RPMI7951 (cell line): ENCODE results near the gene GALR3. TPM values are rescaled to one million over a fixed set of nuclear protein-coding genes. Genes with fewer than 3 reads are reported as not detected.

Experiments used
- DNase-seq: peaks from one replicate; pipeline ENCODE4 v3.0.0-alpha.2; 2012; ENCODE audit warnings: low read depth
- total RNA-seq: library from RNA; depleted of rRNA; stranded (reverse); fragments of >200 nt; shearing (Covaris generic); gene quantifications from 2 replicates; pipeline ENCODE4 v1.2.3, GENCODE V29; 2014

Gene GALR3
- total RNA-seq, 1 experiment from 2014 or later: not detected

DNA sequence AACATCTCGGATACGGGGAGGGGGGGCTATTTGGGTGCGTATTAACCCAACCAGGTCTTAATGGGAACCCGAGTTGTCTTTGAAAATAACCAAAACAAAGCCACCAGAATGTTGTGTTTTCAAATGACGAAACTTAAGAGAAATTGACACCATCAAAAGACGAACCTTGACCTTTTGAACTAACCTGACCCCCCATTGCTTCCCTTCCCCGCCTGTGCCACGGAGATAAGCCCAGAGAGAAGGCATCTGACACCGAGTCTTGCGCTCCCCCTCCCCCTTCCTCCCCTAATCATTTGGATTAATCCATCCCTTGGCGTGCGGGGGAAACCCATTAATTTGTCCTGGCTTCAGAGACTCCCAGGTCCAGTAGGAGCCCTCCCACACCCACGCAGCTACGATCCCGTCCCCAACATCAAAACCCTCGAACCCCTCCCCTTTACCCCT lies 20.0 kb upstream of the GALR3 start:
- DNase-seq: no peak

- DNase-seq: no peak
Observed at GRCh38 chr22:37803639-37804351, 19.4 kb upstream of the GALR3 start.

DNA sequence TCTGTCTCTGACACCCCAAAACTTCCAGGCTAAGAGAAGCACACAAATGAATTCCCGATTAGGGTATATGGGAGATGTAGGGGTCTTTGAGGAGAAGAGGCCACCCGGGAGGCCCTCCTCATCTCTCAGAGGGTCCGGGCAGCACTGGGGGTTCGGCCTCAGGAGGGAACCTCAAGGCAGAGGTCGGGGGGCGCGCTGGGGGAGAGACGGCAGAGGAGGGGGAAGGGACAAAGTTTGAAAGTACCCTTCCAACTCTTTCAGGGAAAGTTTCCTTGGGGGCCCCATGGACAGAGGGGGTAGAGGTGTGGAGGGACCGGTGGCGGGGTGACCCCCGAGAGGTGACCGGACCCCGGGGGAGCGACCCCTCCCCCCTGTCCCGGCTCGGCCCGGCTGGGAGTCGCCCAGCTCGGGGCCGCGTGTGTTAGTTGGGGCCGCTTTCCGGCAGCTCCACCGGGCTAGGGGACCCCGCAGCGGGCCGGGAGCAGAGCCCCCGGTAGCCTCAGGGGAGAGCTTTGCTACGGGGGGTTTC lies 18.8 kb upstream of the GALR3 start:
- no peak for DNase-seq

GRCh38 chr22:37804881-37805809 lies 18.0 kb upstream of the GALR3 start:
- peak; percentile 84 for DNase-seq

DNA sequence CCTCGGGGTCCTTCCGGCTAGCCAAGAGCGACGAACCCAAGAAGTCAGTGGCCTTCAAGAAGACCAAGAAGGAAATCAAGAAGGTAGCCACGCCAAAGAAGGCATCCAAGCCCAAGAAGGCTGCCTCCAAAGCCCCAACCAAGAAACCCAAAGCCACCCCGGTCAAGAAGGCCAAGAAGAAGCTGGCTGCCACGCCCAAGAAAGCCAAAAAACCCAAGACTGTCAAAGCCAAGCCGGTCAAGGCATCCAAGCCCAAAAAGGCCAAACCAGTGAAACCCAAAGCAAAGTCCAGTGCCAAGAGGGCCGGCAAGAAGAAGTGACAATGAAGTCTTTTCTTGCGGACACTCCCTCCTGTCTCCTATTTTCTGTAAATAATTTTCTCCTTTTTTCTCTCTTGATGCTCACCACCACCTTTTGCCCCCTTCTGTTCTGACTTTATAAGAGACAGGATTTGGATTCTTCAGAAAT lies 17.3 kb upstream of the GALR3 start:
- no peak for DNase-seq

DNA sequence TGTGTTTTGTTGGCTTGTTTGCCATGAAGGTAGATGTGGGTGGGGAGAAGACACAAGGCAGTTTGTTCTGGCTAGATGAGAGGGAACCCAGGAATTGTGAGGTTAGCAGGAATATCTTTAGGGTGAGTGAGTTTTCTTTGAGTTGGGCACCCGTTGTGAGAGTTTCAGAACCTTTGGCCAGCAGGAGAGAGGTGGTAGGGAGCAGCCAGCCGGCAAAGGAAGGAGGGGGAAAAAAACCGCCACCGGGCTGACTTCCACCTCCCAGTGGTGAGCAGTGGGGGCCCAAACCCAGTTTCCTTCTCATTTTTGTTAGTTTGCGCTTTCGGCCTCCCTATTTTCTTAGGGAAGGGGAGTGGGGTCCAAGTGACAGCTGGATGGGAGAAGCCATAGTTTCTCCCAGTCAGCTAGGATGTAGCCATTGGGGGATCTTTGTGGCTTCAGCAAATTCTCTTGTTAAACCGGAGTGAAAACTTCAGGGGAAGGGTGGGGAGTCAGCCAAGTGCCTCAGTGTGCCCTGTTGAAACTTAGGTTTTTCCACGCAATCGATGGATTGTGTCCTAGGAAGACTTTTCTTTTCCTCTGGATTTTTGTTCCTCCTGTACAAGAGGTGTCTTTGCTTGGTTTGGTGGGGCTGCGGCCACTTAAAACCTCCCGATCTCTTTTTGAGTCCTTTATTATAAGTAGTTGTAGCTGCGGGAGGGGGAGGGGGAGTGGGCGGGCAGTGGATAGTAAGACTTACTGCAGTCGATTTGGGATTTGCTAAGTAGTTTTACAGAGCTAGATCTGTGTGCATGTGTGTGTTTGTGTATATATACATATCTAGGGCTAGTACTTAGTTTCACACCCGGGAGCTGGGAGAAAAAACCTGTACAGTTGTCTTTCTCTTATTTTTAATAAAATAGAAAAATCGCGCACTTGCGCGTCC lies 16.5 kb upstream of the GALR3 start:
- DNase-seq: peak; percentile 46

DNA sequence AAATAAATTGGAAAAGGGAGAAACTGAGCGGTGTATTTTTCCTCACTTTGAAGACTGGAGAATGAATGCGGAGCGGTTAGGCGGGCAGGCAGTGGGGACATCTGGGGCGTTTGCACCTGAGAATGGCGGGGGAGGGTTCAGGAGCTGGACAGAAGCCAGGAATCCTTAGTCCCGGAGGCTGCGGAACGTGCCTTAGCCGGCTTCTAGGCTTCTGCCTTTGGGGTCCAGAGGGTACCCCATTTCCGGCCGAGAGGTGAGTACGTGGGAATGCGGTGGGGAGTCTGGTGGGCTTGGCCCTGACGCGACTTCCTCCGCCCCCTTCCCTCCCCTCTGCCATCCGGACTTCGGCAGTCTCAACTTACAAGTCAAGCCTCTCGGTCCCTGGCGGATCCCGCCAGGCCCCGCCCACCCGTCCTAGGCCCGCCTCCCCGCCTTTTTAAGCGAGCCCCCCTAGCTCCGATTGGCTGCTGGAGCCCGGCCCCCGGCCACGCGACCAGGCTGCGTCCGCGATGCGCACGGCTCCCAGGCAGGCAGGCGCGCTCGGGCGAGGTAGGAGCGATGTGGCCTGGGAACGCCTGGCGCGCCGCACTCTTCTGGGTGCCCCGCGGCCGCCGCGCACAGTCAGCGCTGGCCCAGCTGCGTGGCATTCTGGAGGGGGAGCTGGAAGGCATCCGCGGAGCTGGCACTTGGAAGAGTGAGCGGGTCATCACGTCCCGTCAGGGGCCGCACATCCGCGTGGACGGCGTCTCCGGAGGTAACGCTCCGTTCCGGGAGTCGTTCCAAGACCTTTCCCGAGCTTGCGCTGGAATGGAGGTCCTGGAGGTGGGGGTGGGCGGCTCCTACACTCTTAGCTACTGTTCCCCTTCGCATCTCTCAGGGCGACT lies 15.5 kb upstream of the GALR3 start, which contains the start of gene GCAT:
GCAT (plus strand) TSS at position 525 of the 884 bp plus-strand sequence; CDS start at position 559, 34 bp downstream.
- peak; percentile 93 for DNase-seq

DNA sequence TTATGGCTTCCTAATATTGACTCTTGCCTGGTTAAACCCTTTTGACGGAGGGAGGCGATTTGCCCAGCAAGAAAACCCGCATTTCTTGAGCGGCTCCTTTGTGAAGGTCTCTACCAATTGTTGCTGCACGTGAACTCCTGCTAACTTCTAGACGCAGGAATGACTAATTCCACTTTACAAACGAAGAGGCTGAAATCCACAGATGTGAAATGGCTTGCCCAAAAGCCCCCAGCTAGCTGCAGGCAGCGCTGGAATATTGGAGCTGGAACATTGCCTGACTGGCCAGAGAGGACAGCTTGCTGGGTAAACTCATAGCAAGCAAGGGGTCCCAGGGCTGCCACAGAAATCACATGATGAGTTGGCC lies 14.9 kb upstream of the GALR3 start:
- peak; percentile 39 for DNase-seq

DNA sequence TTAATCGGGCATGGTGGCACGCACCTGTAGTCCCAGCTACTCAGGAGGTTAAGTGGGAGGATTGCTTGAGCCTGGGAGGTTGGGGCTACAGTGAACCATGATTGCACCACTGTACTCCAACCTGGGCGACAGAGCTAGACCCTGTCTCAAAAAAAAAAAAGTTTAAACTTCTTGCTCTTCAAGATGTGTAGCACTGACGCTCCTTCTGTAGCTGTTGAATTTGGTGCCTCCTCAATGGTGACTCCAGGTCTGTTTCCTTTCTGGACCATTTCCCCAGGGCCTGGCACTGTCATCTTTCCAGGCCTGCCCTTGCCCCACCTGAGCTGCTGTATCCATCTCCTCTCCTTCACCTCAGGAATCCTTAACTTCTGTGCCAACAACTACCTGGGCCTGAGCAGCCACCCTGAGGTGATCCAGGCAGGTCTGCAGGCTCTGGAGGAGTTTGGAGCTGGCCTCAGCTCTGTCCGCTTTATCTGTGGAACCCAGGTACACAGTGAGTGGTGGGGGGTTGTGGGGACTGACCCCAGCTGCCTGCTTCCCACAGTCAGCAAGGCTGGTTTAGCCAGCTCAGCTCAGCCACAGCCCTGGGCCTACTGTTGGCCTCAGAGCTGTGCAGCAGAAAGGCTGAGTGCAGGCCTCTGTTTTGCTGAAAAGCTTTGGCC lies 13.4 kb upstream of the GALR3 start:
- no peak for DNase-seq

GRCh38 chr22:37811867-37812266 lies 11.3 kb upstream of the GALR3 start:
- no peak for DNase-seq

- no peak for DNase-seq
Observed at GRCh38 chr22:37812869-37813678, 10.1 kb upstream of the GALR3 start.

GRCh38 chr22:37815593-37815992 lies 7.6 kb upstream of the GALR3 start:
- DNase-seq: no peak

DNA sequence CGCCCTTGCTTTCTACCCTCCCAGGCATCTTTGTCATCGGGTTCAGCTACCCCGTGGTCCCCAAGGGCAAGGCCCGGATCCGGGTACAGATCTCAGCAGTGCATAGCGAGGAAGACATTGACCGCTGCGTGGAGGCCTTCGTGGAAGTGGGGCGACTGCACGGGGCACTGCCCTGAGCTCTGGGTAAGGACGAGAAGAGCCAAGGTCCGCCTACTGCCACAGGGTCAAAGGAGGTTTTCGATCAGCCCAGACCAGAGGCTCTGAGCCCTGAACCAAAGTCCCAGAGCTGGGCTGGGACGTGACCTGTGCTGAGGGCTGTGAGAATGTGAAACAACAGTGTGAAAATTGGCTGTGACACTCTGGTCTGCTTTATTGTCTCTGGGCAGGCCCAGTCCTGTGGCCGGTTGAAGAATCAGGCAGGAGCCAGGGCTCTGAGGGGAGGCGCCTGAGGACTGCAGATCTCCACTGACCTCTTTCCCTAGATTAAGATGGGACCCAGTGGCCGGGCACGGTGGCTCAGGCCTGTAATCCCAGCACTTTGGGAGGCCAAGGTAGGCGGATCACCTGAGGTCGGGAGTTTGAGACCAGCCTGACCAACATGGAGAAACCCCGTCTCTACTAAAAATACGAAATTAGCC lies 6.5 kb upstream of the GALR3 start:
- no peak for DNase-seq

GRCh38 chr22:37817705-37818408 lies 5.3 kb upstream of the GALR3 start:
- DNase-seq: peak; percentile 70

GRCh38 chr22:37818409-37819104 lies 4.6 kb upstream of the GALR3 start:
- no peak for DNase-seq

GRCh38 chr22:37819105-37819433 lies 4.1 kb upstream of the GALR3 start:
- no peak for DNase-seq

DNA sequence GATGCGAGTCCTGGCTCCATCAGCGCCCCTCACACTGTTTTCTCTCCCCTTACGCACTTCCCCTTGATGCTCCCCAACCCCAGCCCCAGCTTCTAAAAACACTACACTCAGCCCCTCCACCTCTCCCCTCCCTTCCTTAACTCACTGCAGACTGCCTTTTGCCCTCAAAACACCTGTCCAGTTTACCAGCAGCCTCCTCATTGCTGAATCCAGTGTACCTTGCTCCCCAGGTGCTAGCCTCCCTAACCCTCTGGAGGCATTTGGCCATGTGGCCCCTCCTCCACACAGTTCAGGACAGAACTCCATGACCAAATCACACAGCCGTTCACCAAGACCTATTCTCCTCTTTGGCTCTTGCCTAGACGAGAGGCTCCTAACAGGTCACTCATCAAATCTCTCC lies 2.8 kb upstream of the GALR3 start:
- DNase-seq: no peak
